ENCODE results near the gene XRCC6. TPM values are rescaled to one million over a fixed set of nuclear protein-coding genes. Genes with fewer than 3 reads are reported as not detected.
"Not testable (repeated sequence)": the region's sequence is repeated elsewhere in the genome, so short reads cannot be mapped to it uniquely, and the experiment has no call there.

Gene XRCC6
- total RNA-seq, 2 experiments from 2014 or later = 162 TPM

DNA sequence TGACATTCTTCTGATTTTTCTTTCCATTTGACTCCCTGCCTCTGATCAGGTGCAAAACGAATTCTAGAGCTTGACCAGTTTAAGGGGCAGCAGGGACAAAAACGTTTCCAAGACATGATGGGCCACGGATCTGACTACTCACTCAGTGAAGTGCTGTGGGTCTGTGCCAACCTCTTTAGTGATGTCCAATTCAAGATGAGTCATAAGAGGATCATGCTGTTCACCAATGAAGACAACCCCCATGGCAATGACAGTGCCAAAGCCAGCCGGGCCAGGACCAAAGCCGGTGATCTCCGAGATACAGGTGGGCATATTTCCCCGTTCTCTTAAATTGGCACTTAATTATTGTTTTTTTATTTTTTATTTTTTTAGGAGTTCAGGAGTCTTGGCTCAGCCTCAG, 15.4 kb downstream of the XRCC6 start:
- H3K27me3 Mint-ChIP-seq = no peaks in the 10 kb centered on the region
- ChIA-PET POLR2A (interaction anchor here (2.3 kb wide), 1 partner anchor 15 kb away, joined by 7 read pairs; the partner anchor contains the start of genes DESI1 and XRCC6), CTCF (interaction anchor here (1.2 kb wide), 2 partner anchors 15 to 30 kb away, joined by 3 to 4 read pairs; partner anchors contain the start of genes DESI1 and XRCC6)
- peaks cover 85% of the 10 kb centered on the region for H3K36me3 Mint-ChIP-seq (ENCODE audit: low read depth)
- no peaks in the 10 kb centered on the region for H3K9me3 Mint-ChIP-seq
- H3K36me3 ChIP-seq (ENCODE audit: insufficient read depth, low read length) = peaks cover 79% of the 10 kb centered on the region
- no peak for ATAC-seq (ENCODE audit: poor library complexity)
- peaks cover 11% of the 10 kb centered on the region for H3K4me1 Mint-ChIP-seq (ENCODE audit: low read depth)
- TF ChIP-seq, protein P1, sequence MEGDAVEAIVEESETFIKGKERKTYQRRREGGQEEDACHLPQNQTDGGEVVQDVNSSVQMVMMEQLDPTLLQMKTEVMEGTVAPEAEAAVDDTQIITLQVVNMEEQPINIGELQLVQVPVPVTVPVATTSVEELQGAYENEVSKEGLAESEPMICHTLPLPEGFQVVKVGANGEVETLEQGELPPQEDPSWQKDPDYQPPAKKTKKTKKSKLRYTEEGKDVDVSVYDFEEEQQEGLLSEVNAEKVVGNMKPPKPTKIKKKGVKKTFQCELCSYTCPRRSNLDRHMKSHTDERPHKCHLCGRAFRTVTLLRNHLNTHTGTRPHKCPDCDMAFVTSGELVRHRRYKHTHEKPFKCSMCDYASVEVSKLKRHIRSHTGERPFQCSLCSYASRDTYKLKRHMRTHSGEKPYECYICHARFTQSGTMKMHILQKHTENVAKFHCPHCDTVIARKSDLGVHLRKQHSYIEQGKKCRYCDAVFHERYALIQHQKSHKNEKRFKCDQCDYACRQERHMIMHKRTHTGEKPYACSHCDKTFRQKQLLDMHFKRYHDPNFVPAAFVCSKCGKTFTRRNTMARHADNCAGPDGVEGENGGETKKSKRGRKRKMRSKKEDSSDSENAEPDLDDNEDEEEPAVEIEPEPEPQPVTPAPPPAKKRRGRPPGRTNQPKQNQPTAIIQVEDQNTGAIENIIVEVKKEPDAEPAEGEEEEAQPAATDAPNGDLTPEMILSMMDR (IDR thresholded peaks at IDR 0.05) = no peak
- no peaks in the 10 kb centered on the region for H3K27me3 ChIP-seq (ENCODE audit: control insufficient read depth in 1 of 2, insufficient read depth in 2 of 2, low read length in 2 of 2)
- H3K4me3 Mint-ChIP-seq = no peak overlapping the region
- no peak overlapping the region for H3K27ac ChIP-seq (ENCODE audit: low read depth in 1 of 2, low read length in 2 of 2)
- H3K4me1 ChIP-seq (ENCODE audit: insufficient read depth, low read length) = no peaks in the 10 kb centered on the region
- H3K9me3 ChIP-seq (ENCODE audit: control insufficient read depth in 1 of 2, insufficient read depth in 1 of 2, low read length in 2 of 2) = no peaks in the 10 kb centered on the region
- H3K27ac Mint-ChIP-seq = no peak overlapping the region
- DNase-seq = no peak
- H3K4me3 ChIP-seq (ENCODE audit: low read length) = no peak overlapping the region
- intact Hi-C loops (cut with DNase I, micrococcal nuclease) = no loop called here

DNA sequence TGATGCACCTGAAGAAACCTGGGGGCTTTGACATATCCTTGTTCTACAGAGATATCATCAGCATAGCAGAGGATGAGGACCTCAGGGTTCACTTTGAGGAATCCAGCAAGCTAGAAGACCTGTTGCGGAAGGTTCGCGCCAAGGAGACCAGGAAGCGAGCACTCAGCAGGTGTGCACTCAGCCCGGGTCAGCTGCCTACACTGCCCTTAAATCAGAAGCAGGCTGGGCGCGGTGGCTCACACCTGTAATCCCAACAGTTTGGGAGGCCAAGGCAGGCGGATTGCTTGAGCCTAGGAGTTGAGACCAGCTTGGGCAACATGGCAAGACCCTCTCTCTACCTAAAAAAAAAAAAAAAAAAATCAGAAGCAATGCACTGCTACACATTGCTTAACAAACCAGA, 16.5 kb downstream of the XRCC6 start:
- H3K9me3 ChIP-seq (ENCODE audit: control insufficient read depth in 1 of 2, insufficient read depth in 1 of 2, low read length in 2 of 2); H3K27ac Mint-ChIP-seq; DNase-seq; H3K4me1 ChIP-seq (ENCODE audit: insufficient read depth, low read length); H3K27me3 Mint-ChIP-seq; CTCF ChIA-PET; ATAC-seq (ENCODE audit: poor library complexity); intact Hi-C loops (cut with DNase I, micrococcal nuclease); H3K27me3 ChIP-seq (ENCODE audit: control insufficient read depth in 1 of 2, insufficient read depth in 2 of 2, low read length in 2 of 2); H3K27ac ChIP-seq (ENCODE audit: low read depth in 1 of 2, low read length in 2 of 2); H3K4me3 ChIP-seq (ENCODE audit: low read length); H3K9me3 Mint-ChIP-seq; H3K4me3 Mint-ChIP-seq: not testable (repeated sequence)
- peaks cover 88% of the 10 kb centered on the region for H3K36me3 Mint-ChIP-seq (ENCODE audit: low read depth)
- H3K36me3 ChIP-seq (ENCODE audit: insufficient read depth, low read length) = peaks cover 85% of the 10 kb centered on the region
- peaks cover 16% of the 10 kb centered on the region for H3K4me1 Mint-ChIP-seq (ENCODE audit: low read depth)
- POLR2A ChIA-PET = interaction anchor here (0.6 to 2.3 kb wide), 2 partner anchors 16 to 118 kb away, joined by 4 to 7 read pairs; partner anchors contain the start of genes DESI1 and XRCC6

DNA sequence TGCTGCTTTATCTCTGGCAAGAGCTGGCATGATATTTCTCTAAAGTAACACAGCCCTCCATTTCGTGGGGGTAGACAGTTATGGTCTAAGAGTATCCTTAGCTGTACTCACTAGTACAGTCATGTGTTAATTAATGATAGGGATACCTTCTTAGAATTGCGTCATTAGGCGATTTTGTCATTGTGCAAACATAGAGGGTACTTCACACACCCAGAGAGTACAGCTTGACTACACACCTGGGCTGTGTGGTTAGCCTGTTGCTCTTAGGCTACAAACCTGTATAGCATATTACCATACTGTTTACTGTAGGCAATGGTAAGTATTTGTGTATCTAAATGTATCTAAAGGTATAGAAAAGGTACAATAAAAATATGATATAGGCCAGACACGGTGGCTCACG, 17.0 kb downstream of the XRCC6 start:
- TF ChIP-seq, protein P1 (IDR thresholded peaks at IDR 0.05) = no peak
- no peaks in the 10 kb centered on the region for H3K9me3 ChIP-seq (ENCODE audit: control insufficient read depth in 1 of 2, insufficient read depth in 1 of 2, low read length in 2 of 2)
- H3K9me3 Mint-ChIP-seq = no peaks in the 10 kb centered on the region
- H3K4me1 ChIP-seq (ENCODE audit: insufficient read depth, low read length) = no peaks in the 10 kb centered on the region
- H3K27me3 Mint-ChIP-seq = no peaks in the 10 kb centered on the region
- ATAC-seq (ENCODE audit: poor library complexity) = no peak
- H3K27ac Mint-ChIP-seq = no peak overlapping the region
- peaks cover 16% of the 10 kb centered on the region for H3K4me1 Mint-ChIP-seq (ENCODE audit: low read depth)
- H3K27me3 ChIP-seq (ENCODE audit: control insufficient read depth in 1 of 2, insufficient read depth in 2 of 2, low read length in 2 of 2) = no peaks in the 10 kb centered on the region
- peaks cover 87% of the 10 kb centered on the region for H3K36me3 ChIP-seq (ENCODE audit: insufficient read depth, low read length)
- CTCF ChIA-PET = no interaction called here
- H3K4me3 Mint-ChIP-seq = no peak overlapping the region
- H3K27ac ChIP-seq (ENCODE audit: low read depth in 1 of 2, low read length in 2 of 2) = no peak overlapping the region
- POLR2A ChIA-PET = interaction anchor here (2.3 kb wide), 1 partner anchor 17 kb away, joined by 7 read pairs; the partner anchor contains the start of genes DESI1 and XRCC6
- H3K36me3 Mint-ChIP-seq (ENCODE audit: low read depth) = peaks cover 90% of the 10 kb centered on the region
- intact Hi-C loops (cut with DNase I, micrococcal nuclease) = no loop called here
- no peak overlapping the region for H3K4me3 ChIP-seq (ENCODE audit: low read length)
- DNase-seq = no peak

DNA sequence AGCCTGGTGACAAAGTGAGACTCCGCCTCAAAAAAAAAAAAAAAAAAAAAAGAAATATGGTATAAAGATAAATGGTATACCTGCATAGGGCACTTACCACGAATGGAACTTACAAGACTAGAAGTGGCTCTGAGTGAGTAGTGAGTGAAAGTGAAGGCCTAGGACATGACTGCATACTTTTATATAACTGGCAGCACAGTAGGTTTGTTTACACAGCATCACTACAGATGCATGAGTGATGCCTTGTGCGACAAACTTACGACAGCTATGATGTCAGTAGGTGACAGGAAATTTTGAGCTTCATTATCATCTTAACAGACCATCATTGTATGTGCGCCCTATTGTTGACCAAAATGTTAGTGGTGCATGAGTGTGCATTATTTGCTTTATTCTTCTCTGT, 17.7 kb downstream of the XRCC6 start:
- CTCF ChIA-PET = no interaction called here
- intact Hi-C loops (cut with DNase I, micrococcal nuclease) = no loop called here
- POLR2A ChIA-PET = no interaction called here
- DNase-seq = no peak
- TF ChIP-seq, protein P1 (IDR thresholded peaks at IDR 0.05) = no peak
- Histone ChIP-seq H3K4me3 (ENCODE audit: low read length) (no peak overlapping the region), H3K36me3 (ENCODE audit: insufficient read depth, low read length) (peaks cover 86% of the 10 kb centered on the region), H3K27ac (ENCODE audit: low read depth in 1 of 2, low read length in 2 of 2) (no peak overlapping the region), H3K27me3 (ENCODE audit: control insufficient read depth in 1 of 2, insufficient read depth in 2 of 2, low read length in 2 of 2) (no peaks in the 10 kb centered on the region), H3K9me3 (ENCODE audit: control insufficient read depth in 1 of 2, insufficient read depth in 1 of 2, low read length in 2 of 2) (no peaks in the 10 kb centered on the region), H3K4me1 (ENCODE audit: insufficient read depth, low read length) (no peaks in the 10 kb centered on the region)
- ATAC-seq (ENCODE audit: poor library complexity) = no peak
- peaks cover 84% of the 10 kb centered on the region for H3K36me3 Mint-ChIP-seq (ENCODE audit: low read depth)
- H3K9me3 Mint-ChIP-seq = no peaks in the 10 kb centered on the region
- H3K27me3 Mint-ChIP-seq = no peaks in the 10 kb centered on the region
- no peak overlapping the region for H3K27ac Mint-ChIP-seq
- H3K4me3 Mint-ChIP-seq = no peak overlapping the region
- H3K4me1 Mint-ChIP-seq (ENCODE audit: low read depth) = peaks cover 16% of the 10 kb centered on the region

Data from CD4-positive, alpha-beta T cell (primary cell).